Panc1 (cell line): Measurements from ENCODE around the gene PAX4. TPM values are rescaled to one million over a fixed set of nuclear protein-coding genes. Genes with fewer than 3 reads are reported as not detected.

Experiments
- ATAC-seq: fragments of 200-7000 bp; cut with Tn5 transposase; 2 replicates; pipeline ENCODE4 v1.9.1; 2020; ENCODE audit warnings: mild to moderate bottlenecking, moderate library complexity
- BruUV-seq: library from RNA; stranded (reverse); fragments of 400-500 nt; replicated peaks from 2 replicates; lab custom pipeline; 2021; lab: Mats Ljungman, UMichigan
- CTCF ChIA-PET: fragments of 300-600 bp; sonication (Branson Sonifier 250); formaldehyde crosslinking; loops from one replicate; lab custom pipeline; 2022; ENCODE audit warnings: antibody characterized with exemption; lab: Charles Lee
- POLR2A ChIA-PET: fragments of 300-600 bp; sonication (Branson Sonifier 250); formaldehyde crosslinking; loops from one replicate; lab custom pipeline; 2022; ENCODE audit warnings: antibody characterized with exemption; lab: Charles Lee
- DNase-seq: peaks from one replicate; pipeline ENCODE4 v3.0.0-alpha.2; 2010; ENCODE audit warnings: low read depth, low spot score
- H3K27ac ChIP-seq: 2 replicates; pipeline ENCODE4 v1.5.1; 2011; ENCODE audit warnings: mild to moderate bottlenecking, low read length, inconsistent platforms
- H3K27me3 ChIP-seq: fragments of 200-500 bp; sonication (Bioruptor generic); 2 replicates; pipeline ENCODE4 v1.6.0; 2014; ENCODE audit warnings: low read length, inconsistent platforms; ENCODE audit not compliant: control insufficient read depth, insufficient read depth
- H3K36me3 ChIP-seq: fragments of 200-500 bp; sonication (Bioruptor generic); 2 replicates; pipeline ENCODE4 v1.5.1; 2014; ENCODE audit warnings: inconsistent platforms, mild to moderate bottlenecking, low read length, moderate library complexity; ENCODE audit not compliant: control insufficient read depth, insufficient read depth
- H3K4me1 ChIP-seq: 2 replicates; pipeline ENCODE4 v1.5.1; 2011; ENCODE audit warnings: inconsistent platforms, mild to moderate bottlenecking, low read length, moderate library complexity; ENCODE audit not compliant: control insufficient read depth, insufficient read depth
- H3K4me3 ChIP-seq, 2 experiments: 2 replicates each; pipeline ENCODE4 v1.5.1; 2011 to 2012; ENCODE audit warnings: low read depth in 2 of 2, low read length in 2 of 2, mild to moderate bottlenecking in 2 of 2, inconsistent platforms in 1 of 2, moderate library complexity in 1 of 2
- H3K9me3 ChIP-seq: fragments of 200-500 bp; sonication (Bioruptor generic); 2 replicates; pipeline ENCODE4 v1.5.1; 2014; ENCODE audit warnings: low read depth, mild to moderate bottlenecking, inconsistent platforms, low read length, moderate library complexity; ENCODE audit not compliant: control insufficient read depth, insufficient read depth
- POLR2AphosphoS5 ChIP-seq: IDR thresholded peaks from 2 replicates; pipeline ENCODE4 v1.6.1; 2012; ENCODE audit warnings: mild to moderate bottlenecking, low read depth, low read length, moderate library complexity
- SIN3A ChIP-seq: IDR thresholded peaks from 2 replicates; pipeline ENCODE4 v1.6.1; 2012; ENCODE audit warnings: low read depth, mild to moderate bottlenecking, low read length, moderate library complexity, borderline replicate concordance; ENCODE audit not compliant: insufficient read depth
- TCF7L2 ChIP-seq: IDR thresholded peaks from 2 replicates; pipeline ENCODE4 v1.6.1; 2011; ENCODE audit warnings: mild to moderate bottlenecking, low read depth, low read length, inconsistent platforms
- in situ Hi-C: cut with HindIII; loops from 2 replicates; pipeline ENCODE4 v1.10.0; 2016; ENCODE audit warnings: low sequenced_read_pairs, low pct_unique_long_range_greater_than_20kb
- intact Hi-C: fragments of 100-400 bp; cut with micrococcal nuclease; formaldehyde crosslinking; loops from one replicate; pipeline ENCODE4 v1.10.0; 2022; ENCODE audit not compliant: unreplicated experiment
- total RNA-seq: library from RNA; stranded (reverse); gene quantifications from one replicate; pipeline ENCODE4 v1.2.1, GENCODE V29; 2021; ENCODE audit not compliant: unreplicated experiment
- TF ChIP-seq, protein P1 (sequence below): fragments of 450-650 bp; IDR thresholded peaks from 2 replicates; pipeline ENCODE4 v1.5.1; 2017; ENCODE audit warnings: mild to moderate bottlenecking
- TF ChIP-seq, protein P2 (sequence below), 2 experiments: IDR thresholded peaks; 2 replicates each; pipeline ENCODE4 v1.6.1; 2011 to 2012; ENCODE audit warnings: low read depth in 2 of 2, control low read depth in 1 of 2, low read length in 1 of 2, mild to moderate bottlenecking in 1 of 2, moderate library complexity in 1 of 2; ENCODE audit not compliant: insufficient read depth in 1 of 2

The PAX4 gene
- total RNA-seq, 1 experiment from 2014 or later, result not detected

DNA sequence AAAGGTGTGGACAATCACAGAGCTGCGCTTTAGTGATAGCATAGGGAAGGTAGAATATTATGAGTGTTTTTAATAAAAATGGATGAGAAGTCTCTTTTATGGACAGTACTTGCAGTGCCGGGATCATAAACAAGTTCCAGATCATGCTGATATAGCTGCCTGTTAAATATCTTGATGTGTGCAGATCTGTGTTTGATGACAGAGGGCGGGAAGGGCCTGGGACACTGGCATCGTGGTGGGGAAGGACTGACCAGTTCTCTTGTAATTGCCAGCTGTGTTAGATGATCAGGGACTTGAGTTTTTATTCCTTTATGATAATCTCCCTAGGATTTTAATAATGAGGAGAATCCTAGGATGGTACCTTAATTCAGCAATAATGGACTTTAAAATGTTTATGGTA is 48.7 kb upstream of the PAX4 start:
- POLR2A ChIA-PET, result interaction anchor here (0.6 to 1.0 kb wide), 2 partner anchors 8 to 75 kb away, joined by 3 read pairs; no protein-coding TSS in a partner anchor
- intact Hi-C loops, result no loop called here

GRCh38 chr7:127665922-127666321 is 48.0 kb upstream of the PAX4 start:
- in situ Hi-C loops (no loop called here), intact Hi-C loops (no loop called here)
- Histone ChIP-seq H3K4me1 (peaks cover 23% of the 10 kb centered on the region), H3K4me3 (no peak overlapping the region), H3K36me3 (no peaks in the 10 kb centered on the region), H3K27ac (peak overlapping the region; percentile 44), H3K9me3 (no peaks in the 10 kb centered on the region), H3K27me3 (no peaks in the 10 kb centered on the region)
- no TSS peak for BruUV-seq
- DNase-seq, result no peak
- peak; percentile 31; the same call in 1 of the 2 replicates for ATAC-seq
- ChIA-PET CTCF (no interaction called here), POLR2A (interaction anchor here (1.0 kb wide), 1 partner anchor 8 kb away, joined by 3 read pairs; no protein-coding TSS in a partner anchor)
- TF ChIP-seq, protein P1, sequence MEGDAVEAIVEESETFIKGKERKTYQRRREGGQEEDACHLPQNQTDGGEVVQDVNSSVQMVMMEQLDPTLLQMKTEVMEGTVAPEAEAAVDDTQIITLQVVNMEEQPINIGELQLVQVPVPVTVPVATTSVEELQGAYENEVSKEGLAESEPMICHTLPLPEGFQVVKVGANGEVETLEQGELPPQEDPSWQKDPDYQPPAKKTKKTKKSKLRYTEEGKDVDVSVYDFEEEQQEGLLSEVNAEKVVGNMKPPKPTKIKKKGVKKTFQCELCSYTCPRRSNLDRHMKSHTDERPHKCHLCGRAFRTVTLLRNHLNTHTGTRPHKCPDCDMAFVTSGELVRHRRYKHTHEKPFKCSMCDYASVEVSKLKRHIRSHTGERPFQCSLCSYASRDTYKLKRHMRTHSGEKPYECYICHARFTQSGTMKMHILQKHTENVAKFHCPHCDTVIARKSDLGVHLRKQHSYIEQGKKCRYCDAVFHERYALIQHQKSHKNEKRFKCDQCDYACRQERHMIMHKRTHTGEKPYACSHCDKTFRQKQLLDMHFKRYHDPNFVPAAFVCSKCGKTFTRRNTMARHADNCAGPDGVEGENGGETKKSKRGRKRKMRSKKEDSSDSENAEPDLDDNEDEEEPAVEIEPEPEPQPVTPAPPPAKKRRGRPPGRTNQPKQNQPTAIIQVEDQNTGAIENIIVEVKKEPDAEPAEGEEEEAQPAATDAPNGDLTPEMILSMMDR, result no peak
- TF ChIP-seq POLR2AphosphoS5 (no peak), TCF7L2 (no peak), SIN3A (no peak)
- TF ChIP-seq, protein P2, sequence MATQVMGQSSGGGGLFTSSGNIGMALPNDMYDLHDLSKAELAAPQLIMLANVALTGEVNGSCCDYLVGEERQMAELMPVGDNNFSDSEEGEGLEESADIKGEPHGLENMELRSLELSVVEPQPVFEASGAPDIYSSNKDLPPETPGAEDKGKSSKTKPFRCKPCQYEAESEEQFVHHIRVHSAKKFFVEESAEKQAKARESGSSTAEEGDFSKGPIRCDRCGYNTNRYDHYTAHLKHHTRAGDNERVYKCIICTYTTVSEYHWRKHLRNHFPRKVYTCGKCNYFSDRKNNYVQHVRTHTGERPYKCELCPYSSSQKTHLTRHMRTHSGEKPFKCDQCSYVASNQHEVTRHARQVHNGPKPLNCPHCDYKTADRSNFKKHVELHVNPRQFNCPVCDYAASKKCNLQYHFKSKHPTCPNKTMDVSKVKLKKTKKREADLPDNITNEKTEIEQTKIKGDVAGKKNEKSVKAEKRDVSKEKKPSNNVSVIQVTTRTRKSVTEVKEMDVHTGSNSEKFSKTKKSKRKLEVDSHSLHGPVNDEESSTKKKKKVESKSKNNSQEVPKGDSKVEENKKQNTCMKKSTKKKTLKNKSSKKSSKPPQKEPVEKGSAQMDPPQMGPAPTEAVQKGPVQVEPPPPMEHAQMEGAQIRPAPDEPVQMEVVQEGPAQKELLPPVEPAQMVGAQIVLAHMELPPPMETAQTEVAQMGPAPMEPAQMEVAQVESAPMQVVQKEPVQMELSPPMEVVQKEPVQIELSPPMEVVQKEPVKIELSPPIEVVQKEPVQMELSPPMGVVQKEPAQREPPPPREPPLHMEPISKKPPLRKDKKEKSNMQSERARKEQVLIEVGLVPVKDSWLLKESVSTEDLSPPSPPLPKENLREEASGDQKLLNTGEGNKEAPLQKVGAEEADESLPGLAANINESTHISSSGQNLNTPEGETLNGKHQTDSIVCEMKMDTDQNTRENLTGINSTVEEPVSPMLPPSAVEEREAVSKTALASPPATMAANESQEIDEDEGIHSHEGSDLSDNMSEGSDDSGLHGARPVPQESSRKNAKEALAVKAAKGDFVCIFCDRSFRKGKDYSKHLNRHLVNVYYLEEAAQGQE (IDR thresholded peaks at IDR 0.05; ENCODE audit: insufficient read depth in 1 of 2, low read depth in 2 of 2, low read length in 1 of 2), result no peak

More for the DNA sequence above, 48.7 kb upstream of the PAX4 start:
- in situ Hi-C loops, result no loop called here
- Histone ChIP-seq H3K36me3 (no peaks in the 10 kb centered on the region), H3K4me3 (no peak overlapping the region), H3K9me3 (no peaks in the 10 kb centered on the region), H3K27me3 (no peaks in the 10 kb centered on the region), H3K4me1 (peaks cover 23% of the 10 kb centered on the region), H3K27ac (peak overlapping the region; percentile 44; the same call in 1 of the 2 replicates)
- CTCF ChIA-PET, result interaction anchor here (0.6 kb wide), 1 partner anchor 190 kb away, joined by 3 read pairs; no protein-coding TSS in a partner anchor
- ATAC-seq (peak; percentile 57), DNase-seq (peak; percentile 35)
- BruUV-seq, result no TSS peak
- TF ChIP-seq POLR2AphosphoS5, result no peak
- TF ChIP-seq, protein P1, result no peak
- TF ChIP-seq SIN3A, result no peak
- TF ChIP-seq, protein P2 (IDR thresholded peaks at IDR 0.05; ENCODE audit: insufficient read depth in 1 of 2, low read depth in 2 of 2, low read length in 1 of 2), result no peak
- TF ChIP-seq TCF7L2, result no peak
